ENCODE data around the gene BAHCC1. TPM values are rescaled to one million over a fixed set of nuclear protein-coding genes. Genes with fewer than 3 reads are reported as not detected.
A peak's percentile ranks its signal among the peaks of the same experiment; 100 is the strongest.

Gene BAHCC1
- total RNA-seq, 1 donor from 2014 or later = not detected

DNA sequence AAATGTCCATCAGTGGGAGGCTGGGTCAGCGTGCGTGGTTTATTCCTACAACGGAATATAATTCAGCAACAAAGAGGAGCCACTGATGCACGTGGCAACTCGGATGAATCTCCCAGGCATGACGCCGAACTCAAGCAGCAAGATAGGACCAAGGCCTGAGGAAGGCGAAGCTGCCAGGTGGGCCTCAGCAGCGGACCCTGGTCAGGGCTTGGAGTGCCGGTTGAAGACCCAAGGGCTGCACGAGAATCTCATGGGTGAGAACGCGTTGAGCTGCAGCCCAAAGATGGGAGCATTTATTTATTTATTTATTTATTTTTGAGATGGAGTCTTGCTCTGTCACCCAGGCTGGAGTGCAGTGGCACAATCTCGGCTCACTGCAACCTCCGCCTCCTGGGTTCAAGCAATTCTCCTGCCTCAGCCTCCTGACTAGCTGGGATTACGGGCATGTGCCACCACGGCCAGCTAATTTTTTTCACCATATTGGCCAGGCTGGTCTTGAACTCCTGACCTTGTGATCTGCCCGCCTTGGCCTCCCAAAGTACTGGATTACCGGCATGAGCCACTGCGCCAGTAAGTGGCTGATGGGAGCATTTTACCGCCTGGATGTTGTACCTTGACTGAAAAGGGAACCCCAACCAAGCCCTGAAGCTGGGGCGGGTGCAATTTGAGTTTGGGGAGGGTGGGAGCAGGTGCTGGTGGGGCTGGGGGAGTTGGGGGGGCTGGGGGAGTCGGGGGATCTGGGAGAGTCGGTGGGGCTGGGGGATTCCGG is 18.1 kb upstream of the BAHCC1 start:
- DNase-seq = no peak
- H3K27ac Mint-ChIP-seq = no peak overlapping the region
- intact Hi-C loops (cut with micrococcal nuclease) = no loop called here
- H3K4me1 Mint-ChIP-seq = no peaks in the 10 kb centered on the region
- no peaks in the 10 kb centered on the region for H3K36me3 Mint-ChIP-seq (ENCODE audit: low read depth)
- H3K4me3 Mint-ChIP-seq = no peak overlapping the region
- no peaks in the 10 kb centered on the region for H3K27me3 Mint-ChIP-seq
- H3K9me3 Mint-ChIP-seq = no peaks in the 10 kb centered on the region

DNA sequence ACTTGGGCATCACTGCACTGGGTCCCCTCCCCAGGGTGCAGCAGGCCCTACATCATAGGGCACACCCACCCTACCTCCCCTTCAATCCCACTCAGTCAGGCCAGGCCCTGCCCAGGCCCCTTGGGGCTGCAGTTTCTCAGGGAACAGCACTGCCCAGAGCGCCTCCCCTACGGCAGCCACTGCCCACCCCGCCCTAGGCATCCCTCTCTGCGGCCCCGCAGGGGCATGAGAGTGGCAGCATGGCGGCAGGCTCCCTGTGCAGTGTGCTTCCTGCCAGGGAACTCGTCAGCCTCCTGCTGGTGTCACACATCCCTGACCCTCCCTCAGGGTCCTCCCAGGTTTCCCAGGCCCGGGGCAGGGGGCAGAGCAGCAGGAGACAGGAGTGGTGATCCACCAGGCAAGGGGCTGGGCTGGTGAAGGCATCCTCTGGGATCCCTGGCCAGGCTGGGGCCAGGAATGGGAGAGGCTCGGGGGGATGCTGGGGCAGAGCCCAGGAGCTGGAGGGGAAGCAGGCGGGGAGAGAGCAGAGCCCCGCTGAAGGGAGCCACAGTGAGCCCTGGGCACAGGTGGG is 16.2 kb upstream of the BAHCC1 start:
- H3K36me3 Mint-ChIP-seq (ENCODE audit: low read depth) = no peaks in the 10 kb centered on the region
- no peak overlapping the region for H3K4me3 Mint-ChIP-seq
- H3K27ac Mint-ChIP-seq = no peak overlapping the region
- DNase-seq = no peak
- no peaks in the 10 kb centered on the region for H3K27me3 Mint-ChIP-seq
- intact Hi-C loops (cut with micrococcal nuclease) = no loop called here
- no peaks in the 10 kb centered on the region for H3K4me1 Mint-ChIP-seq
- no peaks in the 10 kb centered on the region for H3K9me3 Mint-ChIP-seq

DNA sequence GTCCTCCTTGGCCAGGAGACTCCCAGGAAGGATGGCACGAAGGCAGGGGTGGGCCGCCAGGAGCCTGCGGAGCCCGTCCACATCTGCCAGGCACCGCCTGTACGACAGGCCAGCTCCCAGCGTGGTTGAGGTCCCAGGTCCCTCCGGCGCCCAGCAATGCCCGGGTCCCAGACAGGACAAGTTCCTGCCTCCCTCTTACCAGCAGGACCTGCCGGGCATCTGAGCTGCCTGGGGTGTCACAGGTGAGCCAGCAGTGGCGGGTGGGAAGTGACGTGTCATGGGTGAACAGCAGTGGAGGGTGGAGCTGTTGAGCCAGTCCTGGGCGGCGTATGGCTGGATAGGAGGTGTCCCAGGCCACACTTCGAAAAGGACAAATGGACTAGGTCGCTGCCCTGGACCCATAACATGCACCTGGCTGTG is 15.7 kb upstream of the BAHCC1 start:
- Mint-ChIP-seq H3K4me3 (no peak overlapping the region), H3K4me1 (no peaks in the 10 kb centered on the region), H3K9me3 (no peaks in the 10 kb centered on the region), H3K27me3 (no peaks in the 10 kb centered on the region), H3K36me3 (ENCODE audit: low read depth) (no peaks in the 10 kb centered on the region), H3K27ac (no peak overlapping the region)
- DNase-seq = no peak
- intact Hi-C loops (cut with micrococcal nuclease) = no loop called here

DNA sequence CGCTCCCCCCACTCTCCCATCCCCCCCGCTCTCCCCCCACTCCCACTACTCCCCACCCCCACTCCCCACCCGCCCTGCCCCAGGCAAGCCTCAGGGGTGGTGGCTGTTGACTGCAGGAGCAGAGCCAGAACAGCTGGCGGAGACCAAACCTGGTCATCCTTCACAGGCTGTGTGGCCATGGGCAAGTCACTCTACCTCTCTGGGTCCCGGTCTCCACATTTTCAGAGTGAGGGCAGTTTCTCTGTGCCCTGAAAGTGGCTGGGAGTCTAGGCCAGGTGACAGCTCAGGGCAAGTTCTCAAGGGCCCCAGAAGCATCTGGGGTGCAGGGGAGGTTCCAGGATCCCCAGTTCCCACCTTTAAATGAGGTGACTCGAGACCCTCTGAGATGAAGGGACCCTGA is 15.1 kb upstream of the BAHCC1 start:
- H3K36me3 Mint-ChIP-seq (ENCODE audit: low read depth) = no peaks in the 10 kb centered on the region
- H3K27ac Mint-ChIP-seq = no peak overlapping the region
- no peaks in the 10 kb centered on the region for H3K4me1 Mint-ChIP-seq
- peaks cover 1% of the 10 kb centered on the region for H3K27me3 Mint-ChIP-seq
- DNase-seq = no peak
- H3K9me3 Mint-ChIP-seq = no peaks in the 10 kb centered on the region
- intact Hi-C loops (cut with micrococcal nuclease) = no loop called here
- H3K4me3 Mint-ChIP-seq = no peak overlapping the region

DNA sequence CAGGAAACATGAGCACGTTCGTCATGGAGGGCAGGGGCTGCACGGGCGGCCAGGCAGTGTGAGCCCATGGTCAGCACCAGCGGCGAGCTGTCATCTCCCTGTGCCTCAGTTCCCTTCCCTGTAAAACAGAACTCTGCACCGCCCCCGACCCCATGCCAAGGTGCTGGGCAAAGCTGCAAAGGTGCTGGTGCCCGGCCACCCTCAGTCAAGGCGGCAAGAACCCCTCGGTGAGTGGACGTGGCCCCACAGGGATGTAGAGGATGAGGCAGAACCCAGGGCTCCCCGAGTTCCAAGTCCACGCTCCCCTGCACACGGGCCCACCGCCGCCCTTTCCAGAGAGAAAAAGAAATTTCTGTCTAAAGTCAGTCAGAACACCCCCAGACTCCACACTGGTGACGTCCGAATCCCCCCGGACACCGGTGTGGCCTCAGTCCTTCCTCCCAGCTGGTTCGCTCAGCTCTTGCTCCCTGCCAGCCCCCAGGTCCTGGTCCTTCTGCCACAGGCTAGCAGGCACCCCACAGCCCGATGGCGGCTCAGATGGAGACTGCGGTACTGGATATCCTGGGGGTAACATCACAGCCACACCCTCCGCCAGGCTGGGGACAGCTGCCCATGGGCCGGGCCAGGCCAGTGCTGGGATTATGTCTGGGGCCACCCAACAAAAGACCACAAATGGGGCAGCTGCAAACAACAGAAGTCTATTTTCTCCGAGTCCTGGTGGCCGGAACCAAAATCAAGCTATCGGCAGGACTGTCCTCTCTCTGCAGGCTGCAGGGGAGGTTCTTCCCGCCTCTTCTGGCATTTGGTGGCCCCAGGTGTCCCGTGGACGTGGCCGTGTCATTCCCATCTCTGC is 14.4 kb upstream of the BAHCC1 start:
- H3K36me3 Mint-ChIP-seq (ENCODE audit: low read depth) = no peaks in the 10 kb centered on the region
- intact Hi-C loops (cut with micrococcal nuclease) = no loop called here
- no peak for DNase-seq
- H3K9me3 Mint-ChIP-seq = no peaks in the 10 kb centered on the region
- peaks cover 9% of the 10 kb centered on the region for H3K27me3 Mint-ChIP-seq
- no peak overlapping the region for H3K4me3 Mint-ChIP-seq
- H3K27ac Mint-ChIP-seq = no peak overlapping the region
- H3K4me1 Mint-ChIP-seq = no peaks in the 10 kb centered on the region

DNA sequence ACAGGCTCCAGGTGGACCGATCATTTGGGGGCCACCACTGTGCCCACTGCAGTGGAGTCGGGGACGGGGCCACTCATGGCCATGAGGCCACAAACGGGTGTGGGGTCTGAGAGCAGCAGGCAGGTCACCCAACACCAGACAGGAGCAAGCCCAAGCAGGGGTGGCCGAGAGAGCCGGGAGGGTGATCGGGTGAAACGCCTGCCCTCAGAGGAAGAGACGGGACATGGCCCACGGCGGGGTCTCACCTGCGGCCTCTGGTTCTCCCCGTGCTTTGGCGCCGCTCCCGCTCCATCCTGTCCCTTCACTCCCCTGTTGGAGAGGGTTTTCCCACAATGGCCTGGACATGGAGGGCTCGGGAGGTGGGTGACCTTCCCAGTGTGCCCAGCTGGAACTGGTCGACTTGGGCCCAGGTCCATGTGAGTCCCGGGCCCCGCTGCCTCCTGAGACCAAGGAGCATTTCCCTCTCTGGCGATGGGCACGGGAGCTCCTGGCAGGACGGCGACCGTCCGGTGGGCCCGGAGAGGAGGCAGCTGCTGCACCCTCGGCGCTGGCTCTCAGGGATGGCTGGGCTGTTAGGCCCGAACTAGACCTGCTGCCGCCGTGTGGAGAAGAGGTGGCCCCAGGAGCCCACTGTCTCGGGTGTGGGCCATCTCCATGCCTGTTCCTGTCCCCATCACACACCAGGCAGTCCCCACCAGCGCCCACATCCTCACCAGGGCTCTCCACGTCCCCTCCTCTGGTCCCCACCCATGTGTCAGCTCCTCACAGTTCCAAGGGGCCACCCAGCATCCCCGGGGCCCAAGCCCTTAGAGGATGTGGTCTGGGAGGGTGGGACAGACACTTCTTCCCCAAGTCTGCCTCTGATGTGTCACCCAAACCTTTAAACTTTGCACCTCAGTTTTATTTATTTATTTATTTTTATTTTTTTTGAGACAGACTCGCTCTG is 13.4 kb upstream of the BAHCC1 start:
- intact Hi-C loops (cut with micrococcal nuclease) = no loop called here
- no peak overlapping the region for H3K27ac Mint-ChIP-seq
- peaks cover 14% of the 10 kb centered on the region for H3K27me3 Mint-ChIP-seq
- H3K36me3 Mint-ChIP-seq (ENCODE audit: low read depth) = no peaks in the 10 kb centered on the region
- no peak for DNase-seq
- peaks cover 2% of the 10 kb centered on the region for H3K4me1 Mint-ChIP-seq
- H3K4me3 Mint-ChIP-seq = no peak overlapping the region
- no peaks in the 10 kb centered on the region for H3K9me3 Mint-ChIP-seq

DNA sequence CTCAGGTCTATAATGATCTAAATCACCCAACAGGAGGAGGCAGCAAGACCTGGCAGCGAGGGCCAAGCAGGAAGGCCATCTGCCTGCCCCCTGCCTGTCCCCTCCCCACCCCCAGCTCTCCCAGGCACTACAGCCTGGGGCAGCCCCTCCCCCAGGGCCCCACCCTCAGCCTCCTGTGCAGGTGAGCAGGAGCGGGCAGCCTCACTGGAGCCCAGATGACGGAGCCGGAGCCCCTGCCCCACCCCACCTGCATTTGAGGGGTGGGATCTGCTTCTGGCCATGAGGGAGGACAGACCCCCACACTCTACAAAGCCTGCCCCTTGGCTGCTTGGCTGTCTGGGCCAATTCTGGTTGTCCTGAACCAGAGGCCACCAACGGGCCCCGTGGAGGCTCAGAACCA is 12.4 kb upstream of the BAHCC1 start:
- Mint-ChIP-seq H3K9me3 (no peaks in the 10 kb centered on the region), H3K4me1 (peaks cover 2% of the 10 kb centered on the region), H3K36me3 (ENCODE audit: low read depth) (no peaks in the 10 kb centered on the region), H3K27ac (no peak overlapping the region), H3K27me3 (peaks cover 15% of the 10 kb centered on the region), H3K4me3 (no peak overlapping the region)
- intact Hi-C loops (cut with micrococcal nuclease) = no loop called here
- DNase-seq = no peak

DNA sequence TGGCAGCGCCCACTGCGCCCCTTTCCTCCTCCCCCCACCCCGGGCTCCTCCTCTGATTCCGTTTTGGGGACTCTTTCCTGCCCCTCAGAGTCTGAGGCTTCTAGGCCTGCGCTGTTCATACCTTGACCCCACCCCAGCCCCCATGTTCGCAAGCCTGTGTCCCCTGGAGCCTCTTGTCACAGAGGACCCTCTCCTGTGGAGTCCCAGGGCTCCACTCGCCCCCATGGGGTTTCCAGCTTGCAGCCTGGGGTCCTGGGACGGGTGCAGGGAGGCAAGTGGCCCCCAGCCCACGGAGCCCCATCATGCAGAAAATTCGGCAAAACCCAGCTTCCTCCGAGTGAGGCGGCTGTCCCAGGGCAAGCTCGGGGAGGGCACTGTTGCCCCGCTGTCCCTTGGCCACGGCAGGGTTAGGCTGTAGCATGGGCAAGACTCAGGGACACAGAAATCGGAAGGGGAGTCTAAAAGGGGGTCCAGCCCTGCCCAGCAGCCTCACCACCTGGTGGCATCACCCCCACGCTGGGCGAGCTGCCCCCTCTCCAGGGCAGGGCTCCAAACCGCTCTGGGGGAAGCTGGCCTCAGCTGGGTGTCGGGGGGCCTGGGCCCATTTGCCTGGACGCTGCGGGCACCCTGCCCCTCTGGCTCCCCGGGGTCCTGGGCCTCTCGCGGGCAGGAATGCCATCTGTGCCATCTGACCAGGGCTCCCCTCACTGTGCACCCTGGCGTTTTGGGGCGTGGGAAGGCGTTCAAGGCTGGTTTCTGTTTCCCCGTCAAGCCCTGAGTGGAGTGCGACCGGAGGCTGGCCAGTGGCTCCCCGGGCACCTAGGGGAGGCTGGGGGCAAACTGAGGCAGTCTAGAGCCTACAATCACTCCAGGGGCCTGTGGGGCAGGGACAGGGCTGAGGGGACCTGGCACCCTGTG is 11.5 kb upstream of the BAHCC1 start:
- intact Hi-C loops (cut with micrococcal nuclease) = no loop called here
- Mint-ChIP-seq H3K9me3 (no peaks in the 10 kb centered on the region), H3K4me1 (peaks cover 3% of the 10 kb centered on the region)

DNA sequence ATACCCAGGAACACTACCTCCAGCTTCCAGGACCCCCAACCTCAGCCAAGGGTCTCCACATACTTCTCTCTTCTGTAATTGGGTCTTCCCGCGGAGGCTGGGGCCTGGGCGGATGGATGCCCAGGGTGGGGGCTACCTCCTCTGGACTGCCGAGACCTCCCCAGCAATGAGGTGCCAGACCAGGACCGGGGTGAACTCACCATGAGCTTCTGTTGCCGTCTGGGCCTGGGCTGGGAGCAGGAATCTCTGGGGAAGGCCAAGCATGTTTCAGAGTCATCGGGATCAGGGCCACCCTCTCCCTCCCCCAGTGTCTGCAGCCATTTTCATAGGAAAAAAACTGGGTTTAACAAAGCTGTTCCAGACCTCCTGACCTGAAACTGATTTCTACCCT is 10.3 kb upstream of the BAHCC1 start:
- no peak overlapping the region for H3K27ac Mint-ChIP-seq
- peaks cover 3% of the 10 kb centered on the region for H3K4me1 Mint-ChIP-seq
- no peak for DNase-seq
- peaks cover 26% of the 10 kb centered on the region for H3K27me3 Mint-ChIP-seq
- H3K36me3 Mint-ChIP-seq (ENCODE audit: low read depth) = no peaks in the 10 kb centered on the region
- no peaks in the 10 kb centered on the region for H3K9me3 Mint-ChIP-seq
- intact Hi-C loops (cut with micrococcal nuclease) = loop anchor here (5.0 kb wide), 1 partner anchor 133 kb away; no protein-coding TSS in a partner anchor
- H3K4me3 Mint-ChIP-seq = no peak overlapping the region

More for the DNA sequence above, 11.5 kb upstream of the BAHCC1 start:
- peaks cover 21% of the 10 kb centered on the region for H3K27me3 Mint-ChIP-seq
- no peak overlapping the region for H3K27ac Mint-ChIP-seq
- no peaks in the 10 kb centered on the region for H3K36me3 Mint-ChIP-seq (ENCODE audit: low read depth)
- H3K4me3 Mint-ChIP-seq = no peak overlapping the region
- DNase-seq = no peak

DNA sequence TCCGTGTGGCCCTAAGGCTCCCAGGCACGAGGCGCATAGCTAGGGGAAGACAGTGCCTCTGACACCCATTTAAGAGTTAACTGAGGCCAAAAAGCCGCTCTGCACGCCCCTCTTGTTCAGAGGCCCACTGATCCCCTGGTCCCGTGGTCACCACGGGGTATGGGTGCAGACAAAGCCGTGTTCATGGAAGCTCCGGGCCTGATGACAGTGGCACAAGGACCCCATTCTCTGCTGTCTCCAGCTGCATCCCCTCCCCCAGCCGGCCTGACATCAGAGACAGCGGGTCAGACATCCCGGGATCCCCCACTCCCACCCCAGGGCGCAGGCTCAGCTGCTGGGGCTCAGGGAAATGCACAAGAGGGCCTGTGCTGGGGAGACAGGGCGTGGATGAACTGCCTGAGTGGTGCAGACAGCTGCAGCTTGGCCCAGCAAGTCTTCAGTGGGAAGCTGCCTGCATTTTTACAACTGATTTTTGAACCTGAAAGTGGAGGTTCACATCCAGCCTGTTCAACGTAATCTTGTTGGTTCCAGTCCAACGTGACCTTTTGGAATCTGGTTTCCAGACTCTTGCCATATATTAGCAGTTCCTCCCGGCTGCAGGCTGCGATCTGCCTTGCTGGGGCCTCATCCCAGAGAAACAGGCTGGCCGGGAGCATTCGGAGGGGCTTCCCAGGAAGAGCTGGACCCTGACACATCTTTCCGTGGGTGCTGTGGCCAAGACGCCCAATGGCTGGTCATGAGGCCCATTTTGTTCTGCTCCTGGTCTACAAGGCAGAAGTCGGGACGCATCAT is 9.7 kb upstream of the BAHCC1 start:
- peaks cover 28% of the 10 kb centered on the region for H3K27me3 Mint-ChIP-seq
- H3K36me3 Mint-ChIP-seq (ENCODE audit: low read depth) = no peaks in the 10 kb centered on the region
- no peak overlapping the region for H3K4me3 Mint-ChIP-seq
- H3K27ac Mint-ChIP-seq = no peak overlapping the region
- no peak for DNase-seq
- intact Hi-C loops (cut with micrococcal nuclease) = loop anchor here (5.0 kb wide), 1 partner anchor 133 kb away; no protein-coding TSS in a partner anchor
- peaks cover 3% of the 10 kb centered on the region for H3K4me1 Mint-ChIP-seq
- no peaks in the 10 kb centered on the region for H3K9me3 Mint-ChIP-seq

DNA sequence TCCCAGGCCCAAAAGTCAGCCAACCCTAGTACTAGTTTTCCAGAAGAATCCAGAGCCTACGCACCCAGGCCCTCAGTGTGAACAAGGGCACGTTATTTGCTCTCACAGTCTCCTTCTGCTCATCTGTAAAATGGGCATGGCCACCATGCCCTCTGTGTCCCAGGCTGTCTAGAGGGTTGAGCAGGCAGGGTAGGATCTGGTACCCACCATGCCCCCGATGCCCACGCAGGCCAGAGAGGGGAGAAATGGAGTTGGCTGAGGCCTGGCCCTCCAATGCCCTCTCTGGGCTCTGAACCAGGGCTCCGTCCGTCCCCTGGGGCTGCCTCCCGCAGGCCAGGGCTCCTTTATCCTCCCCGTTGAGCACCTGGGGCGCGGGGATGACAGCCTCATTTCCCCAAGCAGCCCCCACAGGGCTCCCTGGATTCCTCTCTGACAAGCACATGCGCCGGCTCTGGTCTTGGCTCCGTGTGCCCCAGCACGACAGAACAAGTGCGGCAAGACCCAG is 9.1 kb upstream of the BAHCC1 start:
- intact Hi-C loops (cut with micrococcal nuclease) = loop anchor here (5.0 kb wide), 1 partner anchor 134 kb away; no protein-coding TSS in a partner anchor
- peak overlapping the region; percentile 26 for H3K4me3 Mint-ChIP-seq
- H3K36me3 Mint-ChIP-seq (ENCODE audit: low read depth) = no peaks in the 10 kb centered on the region
- H3K9me3 Mint-ChIP-seq = no peaks in the 10 kb centered on the region
- H3K4me1 Mint-ChIP-seq = peaks cover 3% of the 10 kb centered on the region
- DNase-seq = no peak
- H3K27me3 Mint-ChIP-seq = peaks cover 33% of the 10 kb centered on the region
- no peak overlapping the region for H3K27ac Mint-ChIP-seq

DNA sequence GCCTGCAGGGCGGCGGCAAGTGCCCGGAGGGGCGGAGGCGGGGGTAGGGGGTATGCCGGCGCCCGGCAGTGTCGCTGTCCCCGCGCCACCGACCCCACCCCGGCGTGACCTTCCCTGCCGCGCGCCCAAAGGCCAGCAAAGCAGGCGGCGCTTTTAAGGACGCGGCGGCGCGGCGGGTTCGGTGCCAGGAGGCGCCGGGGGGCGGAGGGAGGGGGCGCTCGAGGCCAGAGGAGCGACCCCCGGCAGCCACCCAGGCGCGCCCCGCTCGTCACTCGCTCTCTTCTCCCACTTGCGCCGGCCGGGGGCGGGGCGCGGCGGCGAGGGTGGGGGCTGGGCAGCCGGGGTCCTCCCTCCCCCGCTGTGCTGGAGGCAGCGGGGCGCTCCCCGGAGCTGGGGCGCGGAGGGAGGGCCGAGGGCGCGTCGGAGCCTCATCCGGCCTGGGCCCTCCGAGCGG is 8.6 kb upstream of the BAHCC1 start:
- intact Hi-C loops (cut with micrococcal nuclease) = loop anchor here (5.0 kb wide), 1 partner anchor 134 kb away; no protein-coding TSS in a partner anchor
- Mint-ChIP-seq H3K36me3 (ENCODE audit: low read depth) (peaks cover under 1% of the 10 kb centered on the region), H3K9me3 (no peaks in the 10 kb centered on the region), H3K4me1 (peaks cover 3% of the 10 kb centered on the region), H3K4me3 (peak overlapping the region; percentile 26), H3K27ac (no peak overlapping the region), H3K27me3 (peaks cover 38% of the 10 kb centered on the region)
- DNase-seq = peak; percentile 72
